Measurements from ENCODE around the gene ZNF557.
"Not testable (repeated sequence)": the region's sequence is repeated elsewhere in the genome, so short reads cannot be mapped to it uniquely, and the experiment has no call there.

The ZNF557 gene

GRCh38 chr19:7069042-7069903 is at the start of gene ZNF557:
TSS of gene ZNF557 (plus strand) at chr19:7069703. CDS start at chr19:7075075, 5,372 bp downstream.
- DNase-seq = peak; percentile 96

GRCh38 chr19:7021331-7021730 is 48.2 kb upstream of the ZNF557 start, which contains the start of gene MBD3L2B:
TSS of gene MBD3L2B (minus strand) at chr19:7021431. CDS start at chr19:7021397, 34 bp downstream.
- DNase-seq = not testable (repeated sequence)

GRCh38 chr19:7028790-7029189 is 40.7 kb upstream of the ZNF557 start:
- not testable (repeated sequence) for DNase-seq

GRCh38 chr19:7030278-7030677 is 39.2 kb upstream of the ZNF557 start, which contains the start of gene MBD3L5:
TSS of gene MBD3L5 (plus strand) at chr19:7030578. CDS start at chr19:7030612, 34 bp downstream.
- not testable (repeated sequence) for DNase-seq

- DNase-seq = not testable (repeated sequence)
Measured at GRCh38 chr19:7040079-7040478, 29.4 kb upstream of the ZNF557 start, which contains the start of gene MBD3L4. TSS of gene MBD3L4 (minus strand) at chr19:7040179. CDS start at chr19:7040144, 35 bp downstream.

- not testable (repeated sequence) for DNase-seq
Measured at GRCh38 chr19:7041563-7041962, 27.9 kb upstream of the ZNF557 start.

- DNase-seq = not testable (repeated sequence)
Measured at GRCh38 chr19:7049021-7049420, 20.5 kb upstream of the ZNF557 start, which contains the start of gene MBD3L2. TSS of gene MBD3L2 (plus strand) at chr19:7049321. CDS start at chr19:7049374, 53 bp downstream.

- not testable (repeated sequence) for DNase-seq
Measured at GRCh38 chr19:7051421-7051820, 18.1 kb upstream of the ZNF557 start.

GRCh38 chr19:7052896-7053295 is 16.6 kb upstream of the ZNF557 start:
- DNase-seq = not testable (repeated sequence)

GRCh38 chr19:7054635-7055368 is 14.7 kb upstream of the ZNF557 start:
- DNase-seq = not testable (repeated sequence)

GRCh38 chr19:7055679-7056078 is 13.8 kb upstream of the ZNF557 start:
- DNase-seq = not testable (repeated sequence)

- DNase-seq = not testable (repeated sequence)
Measured at GRCh38 chr19:7056371-7056770, 13.1 kb upstream of the ZNF557 start.

GRCh38 chr19:7058576-7058975 is 10.9 kb upstream of the ZNF557 start, which contains the start of gene MBD3L3:
TSS of gene MBD3L3 (minus strand) at chr19:7058676. CDS start at chr19:7058605, 71 bp downstream.
- not testable (repeated sequence) for DNase-seq

- not testable (repeated sequence) for DNase-seq
Measured at GRCh38 chr19:7059977-7060376, 9.5 kb upstream of the ZNF557 start.

GRCh38 chr19:7063339-7063738 is 6.2 kb upstream of the ZNF557 start:
- no peak for DNase-seq

- DNase-seq = no peak
Measured at GRCh38 chr19:7063764-7064418, 5.6 kb upstream of the ZNF557 start.

- DNase-seq = not testable (repeated sequence)
Measured at GRCh38 chr19:7067122-7067521, 2.4 kb upstream of the ZNF557 start.

- DNase-seq = no peak
Measured at GRCh38 chr19:7067716-7068115, 1.8 kb upstream of the ZNF557 start.

- no peak for DNase-seq
Measured at GRCh38 chr19:7068599-7068998, 904 bp upstream of the ZNF557 start.

- DNase-seq = no peak
Measured at GRCh38 chr19:7069904-7070226, 362 bp downstream of the ZNF557 start.

- no peak for DNase-seq
Measured at GRCh38 chr19:7072541-7072940, 3.0 kb downstream of the ZNF557 start.

GRCh38 chr19:7074705-7075282 is 5.3 kb downstream of the ZNF557 start:
- DNase-seq = no peak
